ENCODE data around the gene PYROXD2. TPM values are rescaled to one million over a fixed set of nuclear protein-coding genes. Genes with fewer than 3 reads are reported as not detected.

Gene PYROXD2
- total and polyA plus RNA-seq, 12 donors = 4.6 to 70.6 (median 28.3) TPM

DNA sequence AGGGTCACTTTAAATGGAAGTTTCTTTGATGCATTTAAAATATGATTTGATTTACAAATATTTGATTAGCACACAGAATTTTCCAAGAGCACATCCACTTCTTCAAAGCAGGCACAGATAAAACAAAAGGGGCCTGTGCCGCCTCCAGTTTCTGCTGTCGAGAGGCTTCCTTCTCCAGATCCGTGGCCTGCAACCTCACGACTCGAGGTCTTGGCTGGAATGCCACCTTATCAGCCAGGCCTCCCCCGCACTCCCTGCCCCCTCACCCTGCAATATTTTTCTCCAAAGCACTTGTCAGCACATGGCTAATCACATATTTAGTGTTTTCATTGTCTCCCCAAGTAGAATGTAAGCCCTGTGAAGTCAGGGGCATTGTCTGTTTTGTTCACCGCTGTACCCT lies 12.5 kb downstream of the PYROXD2 start:
- Histone ChIP-seq H3K36me3 (replicated peaks in 1 of 2) (no peaks in the 10 kb centered on the region), H3K27ac (no peak overlapping the region), H3K4me1 (replicated peaks in 1 of 2) (peaks cover 0 to 12% of the 10 kb centered on the region in 2 donors), H3K9me3 (replicated peaks in 1 of 3) (no peaks in the 10 kb centered on the region), H3K27me3 (no peaks in the 10 kb centered on the region), H3K4me3 (no peak overlapping the region)
- TF ChIP-seq POLR2A (IDR thresholded peaks at IDR 0.05) = no peak
- TF ChIP-seq, protein P1, sequence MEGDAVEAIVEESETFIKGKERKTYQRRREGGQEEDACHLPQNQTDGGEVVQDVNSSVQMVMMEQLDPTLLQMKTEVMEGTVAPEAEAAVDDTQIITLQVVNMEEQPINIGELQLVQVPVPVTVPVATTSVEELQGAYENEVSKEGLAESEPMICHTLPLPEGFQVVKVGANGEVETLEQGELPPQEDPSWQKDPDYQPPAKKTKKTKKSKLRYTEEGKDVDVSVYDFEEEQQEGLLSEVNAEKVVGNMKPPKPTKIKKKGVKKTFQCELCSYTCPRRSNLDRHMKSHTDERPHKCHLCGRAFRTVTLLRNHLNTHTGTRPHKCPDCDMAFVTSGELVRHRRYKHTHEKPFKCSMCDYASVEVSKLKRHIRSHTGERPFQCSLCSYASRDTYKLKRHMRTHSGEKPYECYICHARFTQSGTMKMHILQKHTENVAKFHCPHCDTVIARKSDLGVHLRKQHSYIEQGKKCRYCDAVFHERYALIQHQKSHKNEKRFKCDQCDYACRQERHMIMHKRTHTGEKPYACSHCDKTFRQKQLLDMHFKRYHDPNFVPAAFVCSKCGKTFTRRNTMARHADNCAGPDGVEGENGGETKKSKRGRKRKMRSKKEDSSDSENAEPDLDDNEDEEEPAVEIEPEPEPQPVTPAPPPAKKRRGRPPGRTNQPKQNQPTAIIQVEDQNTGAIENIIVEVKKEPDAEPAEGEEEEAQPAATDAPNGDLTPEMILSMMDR (IDR thresholded peaks at IDR 0.05) = no peak
- 70 to 82% (median 80%) methylated on average over 7 of the region's 7 CpGs for WGBS, 4 donors
- no peak for DNase-seq
- intact Hi-C loops (cut with DNase I) = no loop called here

DNA sequence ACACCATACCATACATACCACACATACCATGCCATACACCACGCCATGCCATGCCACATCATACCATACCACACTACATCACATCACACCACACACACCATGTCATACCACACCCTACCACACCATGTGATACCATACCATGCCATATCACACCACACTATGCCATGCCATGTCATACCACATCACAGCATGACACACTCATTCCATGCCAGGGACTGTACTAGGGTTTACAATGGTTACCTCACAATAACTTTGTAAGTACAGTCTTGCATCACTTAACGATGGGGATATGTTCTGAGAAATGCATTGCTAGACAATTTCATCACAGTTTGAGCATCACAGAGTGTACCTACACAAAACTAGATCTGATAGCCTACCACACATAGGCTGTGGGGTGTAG lies 14.5 kb downstream of the PYROXD2 start:
- no peaks in the 10 kb centered on the region for H3K36me3 ChIP-seq (replicated peaks in 1 of 2)
- H3K4me1 ChIP-seq (replicated peaks in 1 of 2) = peaks cover 0 to 12% of the 10 kb centered on the region in 2 donors
- TF ChIP-seq, protein P1 (IDR thresholded peaks at IDR 0.05) = no peak
- no peak for TF ChIP-seq POLR2A (IDR thresholded peaks at IDR 0.05)
- H3K4me3 ChIP-seq = no peak overlapping the region
- intact Hi-C loops (cut with DNase I) = no loop called here
- no peak for DNase-seq
- no peaks in the 10 kb centered on the region for H3K9me3 ChIP-seq (replicated peaks in 1 of 3)
- 88 to 95% (median 92%) methylated on average over 2 of the region's 2 CpGs for WGBS, 4 donors
- H3K27ac ChIP-seq = no peak overlapping the region
- no peaks in the 10 kb centered on the region for H3K27me3 ChIP-seq

DNA sequence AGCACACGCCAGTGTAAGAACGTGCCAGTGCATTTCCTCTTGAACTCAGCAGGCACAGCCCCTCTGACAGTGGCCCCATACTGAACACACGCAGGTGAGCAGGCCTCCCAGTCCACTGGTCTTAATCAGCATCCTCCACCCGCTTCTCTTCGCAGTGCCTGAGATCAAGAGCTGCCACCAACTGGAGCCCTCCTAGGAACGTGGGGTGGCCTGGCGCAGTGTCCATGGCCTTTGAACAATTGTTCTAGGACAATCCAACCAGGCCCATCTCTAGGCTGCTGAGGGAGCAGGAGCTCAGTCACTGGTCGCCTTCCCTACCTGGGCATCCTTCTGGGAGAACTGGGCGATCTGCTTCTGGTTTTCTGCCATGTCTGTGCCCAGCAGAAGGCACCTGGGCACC lies 15.2 kb downstream of the PYROXD2 start:
- Histone ChIP-seq H3K27me3 (no peaks in the 10 kb centered on the region), H3K36me3 (replicated peaks in 1 of 2) (peaks cover 0 to 6% of the 10 kb centered on the region in 2 donors), H3K4me1 (replicated peaks in 1 of 2) (peaks cover 0 to 12% of the 10 kb centered on the region in 2 donors), H3K9me3 (replicated peaks in 1 of 3) (no peaks in the 10 kb centered on the region), H3K4me3 (no peak overlapping the region), H3K27ac (no peak overlapping the region)
- WGBS, 4 donors = 89 to 94% (median 92%) methylated on average over 5 to 9 of the region's 9 CpGs
- DNase-seq = no peak
- intact Hi-C loops (cut with DNase I) = no loop called here
- no peak for TF ChIP-seq POLR2A (IDR thresholded peaks at IDR 0.05)
- TF ChIP-seq, protein P1 (IDR thresholded peaks at IDR 0.05) = no peak

DNA sequence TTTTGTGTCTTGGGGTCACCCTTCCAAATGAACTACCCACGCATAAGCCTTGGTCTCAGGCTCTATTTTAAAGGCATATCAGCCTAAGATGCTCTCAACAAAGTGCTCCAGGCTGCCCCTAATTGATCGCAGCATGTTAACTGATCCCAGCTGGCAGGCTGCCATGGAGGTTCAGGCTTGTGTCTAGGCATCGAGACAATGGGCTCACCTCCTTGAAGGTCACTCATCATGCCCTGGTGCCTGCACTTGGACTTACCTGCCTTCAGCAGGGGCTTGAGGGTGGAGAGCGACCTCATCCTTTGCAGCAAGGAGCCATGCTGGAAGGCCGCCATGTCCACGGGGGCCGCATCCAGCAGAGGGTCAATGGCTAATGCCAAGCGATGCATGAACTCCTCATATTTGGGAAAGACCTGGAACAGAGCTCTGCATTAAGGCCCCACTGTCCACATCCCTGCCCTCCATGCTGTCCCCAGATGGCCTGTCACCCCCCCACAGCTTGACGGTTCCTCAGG lies 17.8 kb downstream of the PYROXD2 start:
- H3K27ac ChIP-seq = no peak overlapping the region
- WGBS, 4 donors = 96 to 100% (median 99%) methylated on average over 2 to 9 of the region's 9 CpGs
- peaks cover 0 to 1% of the 10 kb centered on the region in 2 donors for H3K4me1 ChIP-seq (replicated peaks in 1 of 2)
- no peak overlapping the region for H3K4me3 ChIP-seq
- DNase-seq = no peak
- no peaks in the 10 kb centered on the region for H3K27me3 ChIP-seq
- peaks cover 0 to 6% of the 10 kb centered on the region in 2 donors for H3K36me3 ChIP-seq (replicated peaks in 1 of 2)
- TF ChIP-seq, protein P1 (IDR thresholded peaks at IDR 0.05) = no peak
- no peak for TF ChIP-seq POLR2A (IDR thresholded peaks at IDR 0.05)
- intact Hi-C loops (cut with DNase I) = no loop called here
- no peaks in the 10 kb centered on the region for H3K9me3 ChIP-seq (replicated peaks in 1 of 3)
